HG03108 (cell line): ENCODE results near the gene RPL27.

Experiments used
- ATAC-seq: cut with Tn5 transposase; IDR thresholded peaks from one replicate; pipeline ENCODE4 v1.9.1; 2021; ENCODE audit warnings: moderate library complexity; ENCODE audit not compliant: unreplicated experiment

RPL27 gene

DNA sequence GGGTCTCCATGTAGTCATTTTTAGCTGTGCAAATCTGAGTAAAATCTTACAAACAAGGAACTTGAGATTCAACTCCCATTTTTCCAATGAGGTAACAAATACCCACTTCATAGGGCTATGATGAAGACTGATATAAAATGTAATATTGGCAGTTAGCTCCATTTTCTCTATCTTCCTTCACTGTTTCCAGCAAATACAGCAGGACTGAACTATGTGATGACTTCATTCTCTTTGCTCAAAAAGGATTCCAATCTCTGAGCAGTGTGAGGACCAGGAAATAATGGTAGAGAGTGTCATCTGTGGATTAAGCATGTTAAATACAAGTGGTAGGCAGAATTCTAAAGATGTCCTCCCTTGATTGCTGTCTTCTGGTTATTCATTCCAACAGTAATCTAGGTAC is 45.1 kb downstream of the RPL27 start:
- no peak for ATAC-seq

DNA sequence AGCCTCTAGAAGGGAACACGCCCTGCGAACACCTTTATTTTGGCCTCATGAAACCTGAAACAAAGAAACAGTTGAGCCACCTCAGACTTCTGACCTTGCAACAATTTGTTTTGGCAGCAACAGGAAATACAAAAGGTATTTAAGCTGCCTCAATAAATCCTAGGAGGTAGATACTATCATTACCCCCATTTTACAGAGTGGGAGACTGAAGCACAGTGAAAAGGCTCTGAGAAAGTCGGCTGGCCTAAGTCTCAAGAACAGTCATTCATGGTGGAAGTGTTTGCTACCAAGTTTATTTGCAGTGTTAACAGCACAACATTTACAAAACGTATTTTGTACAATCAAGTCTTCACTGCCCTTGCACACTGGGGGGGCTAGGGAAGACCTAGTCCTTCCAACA is 45.8 kb downstream of the RPL27 start:
- no peak for ATAC-seq

DNA sequence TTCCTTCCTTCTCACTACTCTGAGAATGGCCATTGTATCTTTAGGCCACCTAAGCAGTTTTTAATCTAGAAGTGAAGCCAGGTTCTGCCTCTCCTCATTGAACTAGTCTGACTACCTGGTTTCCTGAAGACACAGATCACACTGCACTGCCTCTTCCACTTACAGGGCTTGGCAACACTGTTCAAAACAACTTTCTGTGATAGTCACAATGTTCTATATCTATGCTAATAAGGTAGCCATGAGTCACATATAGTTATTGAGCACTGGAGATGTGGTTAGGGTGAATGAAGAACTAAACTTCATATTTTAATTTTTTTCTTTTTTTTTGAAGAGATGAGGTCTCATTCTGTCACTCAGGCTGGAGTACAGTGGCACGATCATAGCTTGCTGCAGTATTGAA is 53.8 kb downstream of the RPL27 start:
- no peak for ATAC-seq
